ENCODE results near the gene CHST1.
A peak's percentile ranks its signal among the peaks of the same experiment; 100 is the strongest.

CHST1 gene

GRCh38 chr11:45617871-45618601 is 47.4 kb downstream of the CHST1 start:
- H3K4me3 ChIP-seq (ENCODE audit: low read length), result no peak overlapping the region
- DNase-seq (ENCODE audit: low read depth, low spot score), result no peak
- H3K4me1 ChIP-seq (ENCODE audit: control insufficient read depth, insufficient read depth, low read length), result no peaks in the 10 kb centered on the region
- no peaks in the 10 kb centered on the region for H3K9me3 ChIP-seq (ENCODE audit: control insufficient read depth, insufficient read depth, low read length)
- H3K36me3 ChIP-seq (ENCODE audit: control insufficient read depth, insufficient read depth, low read length), result no peaks in the 10 kb centered on the region
- H3K27ac ChIP-seq (ENCODE audit: low read length), result no peak overlapping the region
- no peaks in the 10 kb centered on the region for H3K27me3 ChIP-seq (ENCODE audit: control insufficient read depth, insufficient read depth, low read length)
- no CpG with 5 or more reads among the region's 9 CpGs for WGBS (ENCODE audit: insufficient coverage, insufficient read length)

- H3K27me3 ChIP-seq (ENCODE audit: control insufficient read depth, insufficient read depth, low read length), result no peaks in the 10 kb centered on the region
- no peak overlapping the region for H3K27ac ChIP-seq (ENCODE audit: low read length)
- WGBS (ENCODE audit: insufficient coverage, insufficient read length), result no CpG with 5 or more reads among the region's 8 CpGs
- DNase-seq (ENCODE audit: low read depth, low spot score), result no peak
- H3K9me3 ChIP-seq (ENCODE audit: control insufficient read depth, insufficient read depth, low read length), result no peaks in the 10 kb centered on the region
- no peak overlapping the region for H3K4me3 ChIP-seq (ENCODE audit: low read length)
- H3K36me3 ChIP-seq (ENCODE audit: control insufficient read depth, insufficient read depth, low read length), result no peaks in the 10 kb centered on the region
- no peaks in the 10 kb centered on the region for H3K4me1 ChIP-seq (ENCODE audit: control insufficient read depth, insufficient read depth, low read length)
These were observed 48.4 kb downstream of the CHST1 start for GRCh38 chr11:45616802-45617549.

GRCh38 chr11:45615182-45615792 is 50.1 kb downstream of the CHST1 start:
- DNase-seq (ENCODE audit: low read depth, low spot score), result no peak
- no CpG with 5 or more reads among the region's 4 CpGs for WGBS (ENCODE audit: insufficient coverage, insufficient read length)
- Histone ChIP-seq H3K27ac (ENCODE audit: low read length) (no peak overlapping the region), H3K27me3 (ENCODE audit: control insufficient read depth, insufficient read depth, low read length) (no peaks in the 10 kb centered on the region), H3K4me1 (ENCODE audit: control insufficient read depth, insufficient read depth, low read length) (no peaks in the 10 kb centered on the region), H3K36me3 (ENCODE audit: control insufficient read depth, insufficient read depth, low read length) (no peaks in the 10 kb centered on the region), H3K9me3 (ENCODE audit: control insufficient read depth, insufficient read depth, low read length) (no peaks in the 10 kb centered on the region), H3K4me3 (ENCODE audit: low read length) (no peak overlapping the region)

- Histone ChIP-seq H3K9me3 (ENCODE audit: control insufficient read depth, insufficient read depth, low read length) (no peaks in the 10 kb centered on the region), H3K4me3 (ENCODE audit: low read length) (no peak overlapping the region), H3K4me1 (ENCODE audit: control insufficient read depth, insufficient read depth, low read length) (no peaks in the 10 kb centered on the region), H3K36me3 (ENCODE audit: control insufficient read depth, insufficient read depth, low read length) (no peaks in the 10 kb centered on the region), H3K27ac (ENCODE audit: low read length) (no peak overlapping the region), H3K27me3 (ENCODE audit: control insufficient read depth, insufficient read depth, low read length) (no peaks in the 10 kb centered on the region)
- no peak for DNase-seq (ENCODE audit: low read depth, low spot score)
- WGBS (ENCODE audit: insufficient coverage, insufficient read length), result no CpG with 5 or more reads among the region's 6 CpGs
These were observed 51.1 kb downstream of the CHST1 start for GRCh38 chr11:45614196-45614828.

- Histone ChIP-seq H3K36me3 (ENCODE audit: control insufficient read depth, insufficient read depth, low read length) (no peaks in the 10 kb centered on the region), H3K4me1 (ENCODE audit: control insufficient read depth, insufficient read depth, low read length) (peaks cover 1% of the 10 kb centered on the region; the same call in 1 of the 2 replicates), H3K4me3 (ENCODE audit: low read length) (no peak overlapping the region), H3K9me3 (ENCODE audit: control insufficient read depth, insufficient read depth, low read length) (no peaks in the 10 kb centered on the region), H3K27me3 (ENCODE audit: control insufficient read depth, insufficient read depth, low read length) (no peaks in the 10 kb centered on the region), H3K27ac (ENCODE audit: low read length) (no peak overlapping the region)
- WGBS (ENCODE audit: insufficient coverage, insufficient read length), result no CpG with 5 or more reads among the region's 3 CpGs
- DNase-seq (ENCODE audit: low read depth, low spot score), result no peak
These were observed 54.8 kb downstream of the CHST1 start for GRCh38 chr11:45610627-45611026.

GRCh38 chr11:45609902-45610301 is 55.5 kb downstream of the CHST1 start:
- H3K4me3 ChIP-seq (ENCODE audit: low read length), result no peak overlapping the region
- no peak for DNase-seq (ENCODE audit: low read depth, low spot score)
- peaks cover 1% of the 10 kb centered on the region; the same call in 1 of the 2 replicates for H3K4me1 ChIP-seq (ENCODE audit: control insufficient read depth, insufficient read depth, low read length)
- WGBS (ENCODE audit: insufficient coverage, insufficient read length), result no CpG with 5 or more reads among the region's 2 CpGs
- H3K9me3 ChIP-seq (ENCODE audit: control insufficient read depth, insufficient read depth, low read length), result no peaks in the 10 kb centered on the region
- H3K27ac ChIP-seq (ENCODE audit: low read length), result no peak overlapping the region
- no peaks in the 10 kb centered on the region for H3K36me3 ChIP-seq (ENCODE audit: control insufficient read depth, insufficient read depth, low read length)
- no peaks in the 10 kb centered on the region for H3K27me3 ChIP-seq (ENCODE audit: control insufficient read depth, insufficient read depth, low read length)

- 100% methylated on average over 2 of the region's 3 CpGs for WGBS (ENCODE audit: insufficient coverage, insufficient read length)
These were observed 56.1 kb downstream of the CHST1 start for GRCh38 chr11:45609337-45609736.

GRCh38 chr11:45607995-45608394 is 57.4 kb downstream of the CHST1 start:
- WGBS (ENCODE audit: insufficient coverage, insufficient read length), result no CpG with 5 or more reads among the region's 5 CpGs

More at GRCh38 chr11:45609337-45609736, 56.1 kb downstream of the CHST1 start:
- Histone ChIP-seq H3K4me1 (ENCODE audit: control insufficient read depth, insufficient read depth, low read length) (peaks cover 1% of the 10 kb centered on the region; the same call in 1 of the 2 replicates), H3K36me3 (ENCODE audit: control insufficient read depth, insufficient read depth, low read length) (no peaks in the 10 kb centered on the region), H3K9me3 (ENCODE audit: control insufficient read depth, insufficient read depth, low read length) (no peaks in the 10 kb centered on the region), H3K27ac (ENCODE audit: low read length) (no peak overlapping the region), H3K4me3 (ENCODE audit: low read length) (no peak overlapping the region), H3K27me3 (ENCODE audit: control insufficient read depth, insufficient read depth, low read length) (no peaks in the 10 kb centered on the region)
- DNase-seq (ENCODE audit: low read depth, low spot score), result no peak

GRCh38 chr11:45606514-45607281 is 58.7 kb downstream of the CHST1 start:
- Histone ChIP-seq H3K36me3 (ENCODE audit: control insufficient read depth, insufficient read depth, low read length) (no peaks in the 10 kb centered on the region), H3K4me3 (ENCODE audit: low read length) (no peak overlapping the region), H3K27ac (ENCODE audit: low read length) (no peak overlapping the region), H3K9me3 (ENCODE audit: control insufficient read depth, insufficient read depth, low read length) (no peaks in the 10 kb centered on the region), H3K4me1 (ENCODE audit: control insufficient read depth, insufficient read depth, low read length) (peaks cover 1% of the 10 kb centered on the region; the same call in 1 of the 2 replicates), H3K27me3 (ENCODE audit: control insufficient read depth, insufficient read depth, low read length) (no peaks in the 10 kb centered on the region)
- peak; percentile 47 for DNase-seq (ENCODE audit: low read depth, low spot score)
- no CpG with 5 or more reads among the region's 10 CpGs for WGBS (ENCODE audit: insufficient coverage, insufficient read length)

More at GRCh38 chr11:45607995-45608394, 57.4 kb downstream of the CHST1 start:
- H3K36me3 ChIP-seq (ENCODE audit: control insufficient read depth, insufficient read depth, low read length), result no peaks in the 10 kb centered on the region
- no peaks in the 10 kb centered on the region for H3K9me3 ChIP-seq (ENCODE audit: control insufficient read depth, insufficient read depth, low read length)
- H3K4me3 ChIP-seq (ENCODE audit: low read length), result no peak overlapping the region
- no peak for DNase-seq (ENCODE audit: low read depth, low spot score)
- peaks cover 1% of the 10 kb centered on the region; the same call in 1 of the 2 replicates for H3K4me1 ChIP-seq (ENCODE audit: control insufficient read depth, insufficient read depth, low read length)
- H3K27me3 ChIP-seq (ENCODE audit: control insufficient read depth, insufficient read depth, low read length), result no peaks in the 10 kb centered on the region
- no peak overlapping the region for H3K27ac ChIP-seq (ENCODE audit: low read length)
